NB4 (cell line): Measurements from ENCODE around the gene SARS1.

Experiments
- CTCF ChIP-seq: IDR thresholded peaks from one replicate; pipeline ENCODE4 v1.5.1; 2012; ENCODE audit warnings: low read depth, low read length
- MAX ChIP-seq: IDR thresholded peaks from 2 replicates; pipeline ENCODE4 v1.6.1; 2011; ENCODE audit warnings: low read depth, low read length
- MYC ChIP-seq: IDR thresholded peaks from 2 replicates; pipeline ENCODE4 v1.6.1; 2011; ENCODE audit warnings: low read depth, low read length
- POLR2A ChIP-seq: IDR thresholded peaks from 2 replicates; pipeline ENCODE4 v1.6.1; 2011; ENCODE audit warnings: mild to moderate bottlenecking; ENCODE audit not compliant: insufficient read length; ENCODE audit errors: extremely low read depth

DNA sequence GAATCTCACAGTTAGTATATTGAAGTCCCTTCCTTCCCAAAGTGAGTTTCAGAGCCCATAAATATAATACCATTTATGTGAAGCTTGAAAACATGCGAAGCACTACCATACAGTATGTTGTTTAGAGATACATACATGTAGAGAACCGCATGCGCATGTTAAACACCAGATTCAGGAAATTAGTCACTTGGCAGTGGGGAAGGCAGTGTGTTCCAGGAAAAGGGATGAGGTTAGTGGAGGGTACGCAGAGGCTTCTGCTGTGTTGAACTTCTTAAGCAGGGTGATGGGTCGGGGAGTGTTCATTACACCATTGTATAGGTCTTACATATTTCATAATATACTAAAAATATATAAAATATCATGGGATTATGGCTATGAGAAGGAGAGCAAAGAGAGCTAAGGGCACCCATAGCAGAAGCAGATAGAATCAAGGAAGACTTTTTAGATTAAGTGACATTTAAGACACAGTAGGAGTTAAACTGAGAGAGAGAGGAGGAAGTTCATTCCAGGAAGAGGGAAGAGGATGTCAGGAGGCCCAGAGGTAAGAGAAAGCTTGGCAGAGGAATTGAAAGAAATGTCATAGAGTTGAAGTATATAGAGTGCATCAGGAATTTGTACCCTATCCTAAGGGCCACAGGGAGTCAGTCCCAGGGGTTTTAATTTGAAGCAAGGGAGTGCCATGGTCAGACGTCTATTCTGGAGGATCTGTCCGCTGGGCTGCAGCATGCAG is 43.5 kb upstream of the SARS1 start:
- no peak for TF ChIP-seq CTCF
- TF ChIP-seq POLR2A = no peak
- no peak for TF ChIP-seq MAX
- no peak for TF ChIP-seq MYC
